ENCODE measurements around the gene KLHL3. TPM values are rescaled to one million over a fixed set of nuclear protein-coding genes. Genes with fewer than 3 reads are reported as not detected.

Gene KLHL3
- total RNA-seq, 2 donors from 2014 or later = 3.3 to 5.7 TPM

DNA sequence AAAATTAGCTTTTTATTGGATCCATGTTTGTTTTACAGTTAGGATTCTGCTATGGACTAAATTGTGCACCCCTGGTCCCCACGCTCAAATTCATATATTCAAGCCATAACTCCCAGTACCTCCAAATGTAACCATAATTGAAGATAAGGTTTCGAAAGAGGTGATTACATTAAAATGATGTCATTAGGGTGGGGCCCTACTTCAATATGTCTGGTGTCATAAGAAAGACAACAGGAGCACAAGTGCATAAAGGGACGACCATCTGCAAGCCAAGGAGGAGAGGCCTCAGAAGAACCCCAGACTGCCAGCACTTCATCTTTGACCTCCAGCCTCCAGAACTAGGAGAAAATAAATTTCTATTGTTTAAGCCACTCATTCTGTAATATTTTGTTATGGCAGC is 25.7 kb upstream of the KLHL3 start:
- DNase-seq (no peak), ATAC-seq (no peak)
- H3K36me3 ChIP-seq (replicated peaks in 1 of 2; ENCODE audit: insufficient read depth in 1 of 2, low read depth in 2 of 2) = no peaks in the 10 kb centered on the region
- no peak for TF ChIP-seq POLR2A (IDR thresholded peaks at IDR 0.05)
- TF ChIP-seq, protein P1, sequence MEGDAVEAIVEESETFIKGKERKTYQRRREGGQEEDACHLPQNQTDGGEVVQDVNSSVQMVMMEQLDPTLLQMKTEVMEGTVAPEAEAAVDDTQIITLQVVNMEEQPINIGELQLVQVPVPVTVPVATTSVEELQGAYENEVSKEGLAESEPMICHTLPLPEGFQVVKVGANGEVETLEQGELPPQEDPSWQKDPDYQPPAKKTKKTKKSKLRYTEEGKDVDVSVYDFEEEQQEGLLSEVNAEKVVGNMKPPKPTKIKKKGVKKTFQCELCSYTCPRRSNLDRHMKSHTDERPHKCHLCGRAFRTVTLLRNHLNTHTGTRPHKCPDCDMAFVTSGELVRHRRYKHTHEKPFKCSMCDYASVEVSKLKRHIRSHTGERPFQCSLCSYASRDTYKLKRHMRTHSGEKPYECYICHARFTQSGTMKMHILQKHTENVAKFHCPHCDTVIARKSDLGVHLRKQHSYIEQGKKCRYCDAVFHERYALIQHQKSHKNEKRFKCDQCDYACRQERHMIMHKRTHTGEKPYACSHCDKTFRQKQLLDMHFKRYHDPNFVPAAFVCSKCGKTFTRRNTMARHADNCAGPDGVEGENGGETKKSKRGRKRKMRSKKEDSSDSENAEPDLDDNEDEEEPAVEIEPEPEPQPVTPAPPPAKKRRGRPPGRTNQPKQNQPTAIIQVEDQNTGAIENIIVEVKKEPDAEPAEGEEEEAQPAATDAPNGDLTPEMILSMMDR (IDR thresholded peaks at IDR 0.05) = no peak
- H3K27me3 ChIP-seq = no peaks in the 10 kb centered on the region
- no peak overlapping the region for H3K27ac ChIP-seq
- WGBS, 2 donors = 79 to 81% methylated on average over 3 of the region's 3 CpGs
- no peaks in the 10 kb centered on the region for H3K4me1 ChIP-seq
- no peak overlapping the region for H3K4me3 ChIP-seq
- intact Hi-C loops (cut with DNase I) = loop anchor here (10.0 kb wide), 1 partner anchor 273 kb away; the partner anchor contains the start of gene FAM13B
- no peaks in the 10 kb centered on the region for H3K9me3 ChIP-seq

DNA sequence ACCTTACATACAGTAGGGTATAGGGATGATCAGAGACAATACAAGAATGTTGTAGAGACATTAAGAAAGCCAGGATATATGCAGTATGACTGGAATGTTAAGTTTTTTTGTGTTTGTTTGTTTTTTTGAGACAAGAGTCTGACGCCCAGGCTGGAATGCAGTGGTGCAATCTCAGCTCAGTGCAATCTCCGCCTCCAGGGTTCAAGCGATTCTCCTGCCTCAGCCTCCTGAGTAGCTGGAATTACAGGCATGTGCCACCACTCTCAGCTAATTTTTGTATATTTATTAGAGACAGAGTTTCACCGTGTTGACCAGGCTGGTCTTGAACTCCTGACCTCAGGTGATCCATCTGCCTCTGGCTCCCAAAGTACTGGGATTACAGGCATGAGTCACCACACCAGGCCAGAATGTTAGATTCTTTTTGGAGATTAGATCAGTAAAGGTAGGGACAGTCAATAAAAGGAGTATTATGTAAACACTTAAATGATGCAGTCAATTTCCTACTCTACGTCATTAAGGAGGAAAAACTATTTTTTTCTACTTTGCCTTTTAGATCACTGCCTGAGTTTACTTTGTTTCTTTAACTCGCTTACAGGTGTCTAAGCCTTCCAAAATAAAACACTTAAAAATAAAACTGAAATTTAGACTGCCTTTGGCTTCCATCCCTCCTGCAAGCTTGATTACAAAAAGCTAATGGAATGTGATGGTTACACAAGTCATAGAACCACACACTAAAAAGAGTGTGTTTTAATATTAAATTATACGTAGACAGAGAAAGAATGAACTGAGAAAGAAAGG is 25.0 kb upstream of the KLHL3 start:
- no peaks in the 10 kb centered on the region for H3K36me3 ChIP-seq (replicated peaks in 1 of 2; ENCODE audit: insufficient read depth in 1 of 2, low read depth in 2 of 2)
- no peak overlapping the region for H3K27ac ChIP-seq
- H3K4me3 ChIP-seq = no peak overlapping the region
- no peaks in the 10 kb centered on the region for H3K9me3 ChIP-seq
- no peaks in the 10 kb centered on the region for H3K27me3 ChIP-seq
- intact Hi-C loops (cut with DNase I) = loop anchor here (10.0 kb wide), 1 partner anchor 274 kb away; the partner anchor contains the start of gene FAM13B
- DNase-seq (no peak), ATAC-seq (no peak)
- WGBS, 2 donors = 75 to 77% methylated on average over 7 of the region's 7 CpGs
- no peak for TF ChIP-seq POLR2A (IDR thresholded peaks at IDR 0.05)
- TF ChIP-seq, protein P1 (IDR thresholded peaks at IDR 0.05) = no peak
- no peaks in the 10 kb centered on the region for H3K4me1 ChIP-seq

DNA sequence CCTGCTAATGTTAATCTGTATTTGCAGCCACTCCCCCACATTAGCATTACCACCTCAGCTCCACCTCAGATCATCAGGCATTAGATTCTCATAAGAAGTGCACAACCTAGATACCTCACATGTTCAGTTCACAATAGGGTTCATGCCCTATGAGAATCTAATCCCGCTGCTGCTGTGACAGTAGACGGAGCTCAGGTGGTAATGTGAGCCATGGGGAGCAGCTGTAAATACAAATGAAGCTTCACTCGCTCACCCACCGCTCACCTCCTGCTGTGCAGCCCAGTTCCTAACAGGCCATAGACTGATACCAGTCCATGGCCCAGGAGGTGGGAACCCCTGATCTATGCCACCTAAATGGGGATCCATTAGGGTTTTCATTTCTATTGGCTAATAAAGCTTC is 24.4 kb upstream of the KLHL3 start:
- DNase-seq = no peak
- 85 to 96% methylated on average over 2 to 4 of the region's 4 CpGs for WGBS, 2 donors
- H3K4me1 ChIP-seq = peaks cover 3% of the 10 kb centered on the region
- intact Hi-C loops (cut with DNase I) = loop anchor here (10.0 kb wide), 1 partner anchor 275 kb away; the partner anchor contains the start of gene FAM13B
- no peaks in the 10 kb centered on the region for H3K9me3 ChIP-seq
- no peak overlapping the region for H3K4me3 ChIP-seq
- no peaks in the 10 kb centered on the region for H3K27me3 ChIP-seq
- no peaks in the 10 kb centered on the region for H3K36me3 ChIP-seq (replicated peaks in 1 of 2; ENCODE audit: insufficient read depth in 1 of 2, low read depth in 2 of 2)
- no peak for ATAC-seq
- H3K27ac ChIP-seq = no peak overlapping the region
- TF ChIP-seq, protein P1 (IDR thresholded peaks at IDR 0.05) = no peak
- no peak for TF ChIP-seq POLR2A (IDR thresholded peaks at IDR 0.05)

DNA sequence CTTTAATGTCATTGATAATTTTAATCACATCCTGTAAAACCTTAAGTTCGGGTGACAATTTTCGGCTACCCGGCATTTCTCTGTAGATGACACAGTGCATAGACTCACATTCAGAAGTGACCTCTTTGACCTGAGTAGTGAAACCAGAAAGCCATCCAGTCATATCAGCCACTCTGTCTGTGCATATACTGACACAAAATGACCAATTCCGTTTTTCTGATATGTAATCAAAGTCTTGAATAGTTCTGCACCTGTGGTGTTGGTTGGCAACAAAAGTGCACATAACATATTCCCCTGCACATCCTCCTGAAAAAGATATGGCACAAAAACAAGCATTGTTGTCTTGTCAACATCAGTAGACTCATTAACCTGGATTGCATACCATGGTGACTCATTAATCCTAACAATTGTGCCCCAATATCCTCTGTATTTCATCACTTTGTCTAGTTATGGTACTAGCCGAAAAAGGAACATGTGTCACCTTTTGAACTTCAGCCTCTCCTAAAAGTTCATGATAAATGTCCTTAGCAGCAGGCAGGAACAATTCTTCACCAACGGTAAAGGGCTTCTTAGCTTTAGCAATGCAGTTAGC is 22.9 kb upstream of the KLHL3 start:
- ATAC-seq = no peak
- intact Hi-C loops (cut with DNase I) = no loop called here
- no peak for DNase-seq
- H3K27ac ChIP-seq = no peak overlapping the region
- no peak overlapping the region for H3K4me3 ChIP-seq
- no peaks in the 10 kb centered on the region for H3K36me3 ChIP-seq (replicated peaks in 1 of 2; ENCODE audit: insufficient read depth in 1 of 2, low read depth in 2 of 2)
- H3K4me1 ChIP-seq = peaks cover 7% of the 10 kb centered on the region
- H3K27me3 ChIP-seq = no peaks in the 10 kb centered on the region
- no peaks in the 10 kb centered on the region for H3K9me3 ChIP-seq
- 40 to 46% methylated on average over 6 of the region's 6 CpGs for WGBS, 2 donors
- no peak for TF ChIP-seq POLR2A (IDR thresholded peaks at IDR 0.05)
- TF ChIP-seq, protein P1 (IDR thresholded peaks at IDR 0.05) = no peak

All from body of pancreas (tissue), 4 donors.